HG03064 (cell line): Measurements from ENCODE around the gene CIDEC.
"Not testable (repeated sequence)": the region's sequence is repeated elsewhere in the genome, so short reads cannot be mapped to it uniquely, and the experiment has no call there.

Source experiments
- ATAC-seq: cut with Tn5 transposase; IDR thresholded peaks from one replicate; pipeline ENCODE4 v1.9.1; 2021; ENCODE audit warnings: low read depth; ENCODE audit not compliant: unreplicated experiment

Gene CIDEC

DNA sequence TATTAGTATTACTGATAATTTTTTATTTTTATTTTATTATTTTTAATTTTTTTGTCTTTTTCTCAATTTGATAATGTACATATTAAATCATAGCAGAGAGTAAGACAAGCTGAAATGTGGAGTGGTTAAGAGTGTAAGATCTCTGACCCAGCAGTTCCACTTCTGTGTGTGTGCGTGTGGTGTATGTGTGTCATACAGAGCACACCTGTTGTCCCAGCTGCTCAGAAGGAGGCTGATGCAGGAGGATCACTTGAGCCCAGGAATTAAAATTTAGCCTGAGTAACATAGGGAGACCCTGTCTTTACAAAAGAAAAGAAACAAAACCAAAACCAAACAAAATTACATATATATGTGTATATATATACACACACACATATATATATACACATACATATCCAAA is 1.4 kb upstream of the CIDEC start:
- ATAC-seq, result no peak

DNA sequence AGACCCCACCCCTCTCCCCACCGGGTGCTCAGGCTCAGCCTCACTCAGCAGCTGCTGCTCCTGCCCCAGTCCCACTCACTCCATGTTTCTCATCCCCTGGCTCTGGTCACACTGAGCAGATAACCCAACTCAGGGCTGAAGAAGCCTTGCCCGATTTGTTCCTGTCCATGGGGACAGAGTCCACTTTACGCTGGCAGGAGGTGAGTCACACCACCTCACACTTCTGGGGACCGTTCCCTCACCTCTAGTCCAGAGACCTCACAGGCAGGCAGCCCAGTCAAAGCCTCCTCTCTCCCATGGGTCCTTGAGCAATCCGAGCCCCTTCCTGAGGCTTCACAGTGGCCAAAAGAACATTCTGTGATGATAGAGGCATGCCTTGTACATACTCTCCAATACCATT is 1.4 kb downstream of the CIDEC start:
- no peak for ATAC-seq

DNA sequence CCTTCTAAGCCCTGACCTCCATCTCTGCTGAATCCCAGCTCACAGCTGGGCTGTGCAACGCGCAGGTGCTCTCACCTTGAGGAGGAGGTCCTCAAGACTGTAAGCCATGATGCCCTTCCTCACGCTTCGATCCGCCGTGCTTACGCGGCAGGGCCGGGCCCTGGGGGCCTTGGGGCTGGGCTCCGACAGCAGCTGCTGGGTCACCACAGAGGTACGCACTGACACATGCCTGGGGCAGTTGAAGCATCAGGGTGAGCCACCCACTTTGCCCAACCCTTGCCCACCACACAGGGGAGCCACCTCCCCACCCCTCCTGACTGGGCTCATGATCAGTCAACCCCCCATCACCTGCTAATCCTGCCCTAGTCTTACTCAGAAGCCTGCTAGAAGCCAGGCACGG is 3.1 kb downstream of the CIDEC start:
- ATAC-seq, result no peak

DNA sequence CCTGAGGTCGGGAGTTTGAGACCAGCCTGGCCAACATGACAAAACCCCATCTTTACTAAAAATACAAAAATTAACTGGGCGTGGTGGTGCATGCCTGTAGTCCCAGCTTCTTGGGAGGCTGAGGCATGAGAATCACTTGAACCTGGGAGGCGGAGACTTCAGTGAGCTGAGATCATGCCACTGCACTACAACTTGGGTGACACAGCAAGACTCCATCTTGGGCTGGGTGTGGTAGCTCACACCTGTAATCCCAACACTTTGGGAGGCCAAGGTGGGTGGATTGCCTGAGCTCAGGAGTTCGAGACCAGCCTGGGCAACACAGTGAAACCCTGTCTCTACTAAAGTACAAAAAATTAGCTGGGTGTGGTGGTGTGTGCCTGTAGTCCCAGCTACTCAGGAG is 3.8 kb downstream of the CIDEC start:
- ATAC-seq, result not testable (repeated sequence)

DNA sequence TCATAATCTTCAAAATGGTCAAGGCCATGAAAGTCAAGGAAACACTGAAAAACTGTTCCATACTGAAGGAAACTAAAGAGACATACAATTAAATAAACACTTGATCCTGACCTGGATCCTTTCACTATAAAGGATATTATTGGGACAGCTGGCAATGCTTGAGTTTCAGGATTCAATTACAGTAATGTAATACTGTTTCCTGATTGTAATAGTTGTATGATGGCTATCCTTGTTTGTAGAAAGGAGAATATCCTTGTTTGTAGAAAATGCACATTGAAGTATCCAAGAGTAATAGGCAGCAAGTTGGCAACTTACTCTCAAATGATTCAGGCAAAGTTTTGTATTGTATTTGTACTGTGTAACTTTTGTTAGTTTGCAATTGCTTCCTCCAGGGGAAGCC is 4.6 kb downstream of the CIDEC start:
- ATAC-seq, result no peak

DNA sequence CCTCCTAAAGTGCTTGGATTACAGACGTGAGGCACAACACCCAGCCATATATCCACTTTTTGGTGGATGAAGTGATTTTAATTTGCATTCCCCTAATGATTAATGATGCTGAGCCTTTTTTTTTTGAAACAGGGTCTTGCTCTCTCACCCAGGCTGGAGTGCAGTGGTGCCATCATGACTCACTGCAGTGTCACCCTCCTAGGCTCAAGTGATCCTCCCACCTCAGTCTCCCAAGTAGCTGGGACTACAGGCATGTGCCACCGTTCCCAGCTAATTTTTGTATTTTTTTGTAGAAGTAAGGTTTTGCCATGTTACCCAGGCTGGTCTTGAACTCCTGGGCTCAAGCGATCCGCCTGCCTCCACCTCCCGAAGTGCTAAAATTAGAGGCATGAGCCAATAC is 8.0 kb downstream of the CIDEC start:
- not testable (repeated sequence) for ATAC-seq

DNA sequence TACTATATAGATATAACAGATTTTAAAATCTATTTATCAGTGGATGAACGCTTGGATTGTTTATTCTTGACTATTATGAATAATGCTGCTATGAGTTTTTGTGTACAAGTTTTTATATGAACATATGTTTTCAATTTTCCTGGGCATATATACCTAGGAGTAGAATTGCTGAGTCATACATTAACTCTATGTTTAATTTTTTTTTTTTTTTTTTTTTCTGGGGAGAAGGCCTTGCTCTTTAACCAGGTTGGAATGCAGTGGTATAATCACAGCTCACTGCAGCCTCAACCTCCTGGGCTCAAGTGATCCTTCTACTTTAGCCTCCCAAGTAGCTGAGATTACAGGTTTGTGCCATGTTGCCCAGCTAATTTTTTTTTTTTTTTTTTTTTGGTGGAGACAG is 9.1 kb downstream of the CIDEC start:
- ATAC-seq, result no peak

DNA sequence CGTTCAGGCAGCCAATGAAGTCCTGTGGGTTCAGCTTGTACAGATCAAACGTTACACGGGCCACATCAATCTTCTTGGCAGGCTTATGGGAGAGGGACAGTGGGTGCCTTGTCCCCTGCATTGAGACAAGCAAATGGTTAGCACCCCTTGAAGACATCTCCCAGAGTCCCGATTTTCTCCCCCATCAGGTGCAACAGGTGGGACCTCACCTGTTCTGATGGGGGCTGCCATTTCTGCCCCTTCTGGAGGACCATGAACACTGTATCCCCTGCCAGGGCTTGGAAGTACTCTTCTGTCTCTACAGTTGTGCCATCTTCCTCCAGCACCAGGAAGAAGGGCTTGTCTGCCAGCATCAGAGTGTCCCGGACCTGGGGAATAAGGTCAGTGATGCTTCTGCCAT is 10.1 kb downstream of the CIDEC start:
- no peak for ATAC-seq

DNA sequence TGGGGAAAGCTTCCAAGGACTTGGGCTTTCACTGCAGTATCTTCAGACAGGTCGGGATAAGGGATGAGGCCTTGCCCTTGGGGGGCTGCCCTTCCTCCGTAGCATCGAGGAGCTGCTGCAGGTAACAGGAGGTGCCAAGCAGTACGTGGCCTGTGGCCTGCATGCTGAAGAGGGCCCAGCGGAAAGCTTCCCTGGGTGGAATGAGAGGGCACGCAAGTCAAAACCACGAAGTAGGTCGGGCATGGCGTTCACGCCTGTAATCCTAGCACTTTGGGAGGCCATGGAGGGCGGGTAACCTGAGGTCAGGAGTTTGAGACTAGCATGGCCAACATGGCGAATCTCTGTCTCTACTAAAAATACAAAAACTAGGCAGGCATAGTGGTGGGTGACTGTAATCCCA is 12.9 kb downstream of the CIDEC start:
- no peak for ATAC-seq

DNA sequence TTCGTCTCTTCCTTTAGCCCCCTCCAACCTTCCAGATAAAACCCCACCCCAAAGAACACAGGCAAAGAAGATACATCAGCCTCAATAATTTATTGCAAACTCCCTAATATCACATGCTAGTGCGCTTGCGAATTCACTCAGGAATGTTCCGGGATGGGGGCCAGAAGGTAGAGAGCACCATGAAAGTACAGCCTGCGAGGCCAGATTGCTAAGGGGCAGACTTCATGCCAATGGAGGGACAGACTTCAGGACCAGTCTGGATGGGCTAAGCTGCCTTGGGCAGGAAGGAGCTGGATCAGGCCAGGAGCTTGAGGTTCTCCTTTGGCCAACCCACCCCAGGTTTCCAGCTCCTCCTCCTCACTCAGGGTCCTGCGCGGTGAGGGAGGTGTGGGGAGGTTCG is 13.4 kb downstream of the CIDEC start:
- no peak for ATAC-seq

DNA sequence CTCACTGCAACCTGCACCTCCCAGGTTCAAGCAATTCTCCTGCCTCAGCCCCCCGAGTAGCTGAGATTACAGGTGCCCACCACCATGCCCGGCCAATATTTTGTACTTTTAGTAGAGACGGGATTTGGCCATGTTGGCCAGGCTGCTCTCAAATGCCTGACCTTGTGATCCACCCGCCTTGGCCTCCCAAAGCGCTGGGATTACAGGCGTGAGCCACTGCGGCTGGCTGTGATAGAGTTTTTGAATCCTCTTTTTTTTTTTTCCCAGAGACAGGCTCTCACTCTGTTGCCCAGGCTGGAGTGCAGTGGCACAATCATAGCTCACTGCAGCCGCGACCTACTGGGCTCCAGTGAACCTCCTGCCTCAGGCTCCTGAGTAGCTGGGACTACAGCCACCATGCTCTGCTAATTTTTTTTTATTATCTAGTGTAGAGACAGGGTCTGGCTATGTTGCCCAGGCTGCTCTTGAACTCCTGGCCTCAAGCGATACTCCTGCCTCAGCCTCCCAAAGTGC is 14.9 kb downstream of the CIDEC start:
- not testable (repeated sequence) for ATAC-seq

DNA sequence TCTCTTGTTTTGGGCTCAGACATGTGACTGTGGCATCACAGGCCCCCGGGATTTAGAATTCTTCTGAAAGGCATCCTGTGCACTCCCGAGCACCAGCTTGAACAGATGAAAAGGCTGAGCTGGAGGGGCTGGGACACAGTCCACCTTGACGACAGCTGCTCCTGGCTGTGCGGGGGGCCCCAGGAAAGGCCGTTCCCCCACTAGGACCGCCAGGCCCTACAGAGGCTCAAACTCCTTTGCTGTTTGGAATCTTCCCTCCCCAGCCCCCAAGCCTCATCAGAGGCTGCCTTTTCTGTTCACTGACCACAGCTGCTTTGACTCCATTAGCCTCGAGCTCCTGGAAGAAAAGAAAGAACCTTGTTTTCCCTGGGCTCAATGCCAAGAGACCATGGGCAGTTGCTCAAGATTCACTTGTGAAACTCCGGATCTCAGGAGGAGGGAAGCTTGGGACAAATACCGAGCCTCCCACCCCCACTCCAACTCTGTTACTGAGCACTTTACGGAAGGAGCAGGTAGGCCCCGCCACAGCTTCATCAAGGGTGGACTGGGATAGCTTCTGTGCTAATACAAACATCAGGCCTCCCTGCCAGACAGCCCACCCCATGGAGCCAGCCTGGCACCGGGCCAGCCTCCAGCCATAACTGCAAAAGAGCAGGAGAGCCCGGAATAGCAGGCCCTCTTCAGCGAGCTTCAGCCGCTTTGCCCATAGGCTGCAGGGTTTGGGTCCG is 15.7 kb downstream of the CIDEC start:
- ATAC-seq, result no peak

DNA sequence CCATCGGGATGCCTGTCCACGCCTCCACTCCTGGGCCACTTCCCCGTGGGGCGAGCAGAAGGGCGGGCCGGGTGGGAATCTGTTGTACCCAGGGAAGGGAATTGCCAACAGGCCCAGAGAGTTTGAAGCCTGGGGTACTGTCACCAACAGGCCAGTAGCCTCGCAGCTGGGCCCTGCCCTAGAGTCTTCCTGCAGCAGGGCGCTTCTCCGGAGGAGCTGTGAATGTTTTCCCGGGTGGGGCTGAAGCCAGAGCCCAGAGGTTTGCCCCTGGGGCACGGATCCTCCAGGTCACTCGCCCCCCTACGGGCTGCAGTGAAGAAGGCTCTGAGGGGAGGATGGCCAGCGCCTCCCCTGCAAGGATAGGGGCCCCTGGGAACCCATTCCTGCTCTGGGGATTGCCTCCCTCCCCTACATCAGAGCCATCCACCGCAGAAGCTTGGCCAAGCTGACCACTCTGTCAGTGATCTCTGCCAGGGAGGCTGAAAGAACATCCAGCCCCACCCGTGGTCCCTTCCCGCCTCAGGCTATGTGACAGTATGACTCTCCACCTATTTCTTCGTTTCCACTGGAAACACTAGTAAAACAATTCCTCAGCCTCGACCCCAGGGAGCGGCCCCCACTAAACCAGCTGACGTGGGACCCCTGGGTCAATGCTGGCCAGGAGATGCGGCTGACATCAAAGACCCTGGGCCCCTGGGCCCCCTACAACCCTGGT is 16.8 kb downstream of the CIDEC start:
- ATAC-seq, result no peak

DNA sequence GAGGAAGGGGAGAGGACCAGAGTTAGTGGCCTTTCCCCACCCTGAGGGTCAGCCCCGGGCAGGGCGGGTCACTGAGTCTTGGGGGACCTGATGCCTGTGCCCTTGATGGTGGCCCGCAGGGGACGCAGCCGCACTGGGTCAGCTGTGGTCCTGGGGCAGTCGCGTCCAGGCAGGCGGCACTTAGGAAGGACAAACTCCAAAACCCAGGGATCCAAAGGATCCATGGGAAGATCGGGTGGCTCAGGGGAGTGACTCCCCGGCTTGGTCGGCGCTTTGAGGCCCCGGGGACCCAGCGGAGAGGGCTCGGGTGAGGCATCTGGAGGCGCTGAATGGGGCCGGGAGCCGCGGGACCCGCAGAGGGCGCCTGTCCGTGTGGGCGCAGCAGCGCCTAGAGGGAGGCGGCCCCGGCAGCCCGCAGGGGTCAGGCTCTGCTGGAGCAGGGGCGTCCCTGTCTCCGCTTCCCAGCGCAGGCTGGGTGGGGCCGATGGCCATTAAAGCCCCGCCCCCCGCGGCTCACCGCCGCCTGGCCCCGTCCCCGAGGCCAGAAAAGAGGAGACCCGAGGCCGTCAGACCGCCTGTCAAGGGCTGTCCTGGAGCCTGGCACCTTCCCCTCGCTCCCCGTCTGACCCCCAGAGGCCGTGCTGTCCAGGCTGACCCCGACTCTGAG is 17.5 kb downstream of the CIDEC start:
- no peak for ATAC-seq

DNA sequence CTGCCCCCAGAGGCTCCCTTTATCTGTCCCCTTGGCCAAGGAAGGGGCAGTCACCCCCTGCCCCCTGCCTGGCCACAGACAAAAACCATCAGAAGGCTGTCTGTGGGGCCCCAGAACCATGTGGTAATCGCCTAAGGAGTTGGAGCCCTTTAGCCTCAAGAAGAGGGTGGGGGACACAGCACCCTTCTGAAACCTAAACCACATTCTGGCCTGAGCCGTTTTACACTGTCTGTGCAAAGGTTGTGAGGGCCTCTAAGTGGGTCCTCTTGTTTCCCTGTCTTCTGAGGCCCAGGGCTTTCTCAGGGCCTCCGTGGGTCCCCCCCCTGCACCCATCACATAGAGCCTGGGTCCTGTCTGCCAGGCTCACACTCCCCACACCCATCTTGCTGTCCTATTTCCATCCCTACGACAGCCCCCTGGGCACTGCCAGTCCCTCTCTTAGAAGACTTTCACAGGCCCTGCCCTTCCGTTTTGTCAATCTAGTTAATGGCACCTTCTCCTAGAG is 18.4 kb downstream of the CIDEC start:
- ATAC-seq, result no peak

DNA sequence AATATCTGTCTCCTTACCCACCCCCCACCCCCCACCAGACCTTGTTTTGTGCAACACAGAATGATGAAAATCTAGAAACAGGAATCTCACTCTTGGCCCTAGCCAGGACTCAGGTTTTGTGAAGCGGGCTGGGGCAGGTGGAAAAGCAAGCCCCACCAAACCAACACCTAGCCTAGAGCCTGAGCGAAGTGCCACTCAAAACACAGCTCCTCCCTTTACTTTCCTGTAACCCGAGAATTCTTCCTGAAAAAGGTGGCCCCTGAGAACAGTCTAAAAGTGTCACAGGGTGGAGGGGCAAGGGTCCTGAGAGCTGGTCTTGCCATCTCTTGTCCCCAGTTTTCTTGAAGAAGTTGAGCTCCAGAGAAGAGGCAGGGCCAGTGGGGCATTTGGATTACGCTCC is 18.9 kb downstream of the CIDEC start:
- no peak for ATAC-seq

DNA sequence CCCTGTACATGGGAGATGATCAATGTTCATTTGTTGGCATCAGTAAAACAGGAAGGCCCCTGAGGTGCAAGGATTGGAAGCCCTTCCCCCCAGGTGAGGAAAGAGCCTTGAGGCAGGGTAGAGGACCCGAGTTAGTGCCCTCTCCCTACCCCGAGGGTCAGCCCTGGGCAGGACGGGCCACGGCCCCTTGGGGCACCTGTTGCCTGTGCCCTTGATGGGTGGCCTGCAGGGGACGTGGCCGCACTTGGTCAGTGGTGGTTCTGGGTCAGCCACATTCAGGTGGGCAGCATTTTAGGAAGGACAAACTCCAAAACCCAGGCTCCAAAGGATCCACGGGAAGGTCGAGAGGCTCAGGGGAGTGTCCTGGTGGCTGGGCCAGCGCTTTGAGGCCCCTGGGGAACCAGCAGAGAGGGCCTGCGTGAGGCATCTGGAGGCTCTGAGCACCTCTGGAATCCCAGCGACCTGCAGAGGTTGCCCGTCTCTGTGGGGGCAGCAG is 20.5 kb downstream of the CIDEC start:
- ATAC-seq, result no peak

DNA sequence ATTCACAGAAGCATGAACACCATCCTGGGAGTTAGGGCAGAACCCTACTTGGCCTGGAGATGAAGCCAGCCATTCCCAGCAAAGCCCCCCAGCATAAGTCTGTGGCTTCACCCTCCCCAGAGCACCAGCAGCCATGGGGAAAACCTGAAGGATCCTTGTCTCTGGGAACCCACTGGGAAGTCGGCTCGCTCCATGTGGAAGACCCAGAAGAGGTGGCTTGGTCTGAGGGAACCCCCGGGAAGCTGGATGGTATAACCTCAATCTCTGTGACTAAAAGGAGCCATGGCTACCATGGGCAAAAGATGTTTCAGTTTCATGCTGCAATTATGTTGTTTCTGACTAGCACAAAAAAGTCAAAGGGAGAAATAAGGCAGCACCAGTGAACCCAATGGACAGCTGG is 24.5 kb downstream of the CIDEC start:
- no peak for ATAC-seq

DNA sequence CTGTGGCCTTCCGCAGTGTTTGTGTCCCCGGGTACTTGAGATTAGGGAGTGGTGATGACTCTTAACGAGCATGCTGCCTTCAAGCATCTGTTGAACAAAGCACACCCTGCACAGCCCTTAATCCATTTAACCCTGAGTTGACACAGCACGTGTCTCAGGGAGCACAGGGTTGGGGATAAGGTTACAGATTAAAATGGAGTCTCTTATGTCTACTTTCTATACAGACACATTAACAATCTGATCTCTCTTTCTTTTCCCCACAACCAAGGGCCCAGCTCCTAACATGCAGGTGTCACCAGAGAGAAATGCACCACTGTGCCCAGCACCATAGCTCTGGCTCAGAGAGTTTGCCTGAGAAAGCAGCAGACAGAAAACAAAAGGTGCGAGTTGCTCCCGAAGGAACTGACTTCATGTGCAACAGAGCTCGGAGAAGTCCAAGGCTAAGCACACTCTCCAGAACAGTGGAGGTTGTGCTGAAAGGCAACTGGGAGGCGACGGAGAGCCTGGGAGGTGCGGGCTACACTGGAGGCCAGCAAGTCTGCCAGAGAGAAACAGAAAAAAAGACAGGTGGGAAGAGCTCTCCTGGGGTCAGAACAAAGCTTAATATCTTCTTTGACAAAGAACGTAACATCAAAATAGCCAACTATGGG is 25.6 kb downstream of the CIDEC start:
- not testable (repeated sequence) for ATAC-seq

DNA sequence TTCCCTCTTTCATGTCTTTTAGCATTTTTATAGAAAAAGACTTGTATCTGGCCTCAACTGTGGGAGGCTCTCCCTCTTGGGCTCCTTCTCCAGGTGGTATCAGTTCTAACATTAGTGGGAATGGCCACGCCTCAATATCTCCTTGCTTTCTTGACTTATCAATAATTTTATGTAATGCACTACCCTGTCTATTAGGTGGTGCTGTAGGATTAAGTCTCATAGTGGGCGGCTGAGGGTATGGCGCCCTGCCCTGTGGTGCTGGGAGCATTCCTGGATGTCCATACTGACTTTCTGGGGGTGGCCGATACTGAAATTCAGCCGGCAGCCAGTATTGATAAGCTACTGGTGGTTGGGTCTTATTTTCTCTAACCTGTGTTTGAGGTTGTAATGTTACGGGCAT is 27.5 kb downstream of the CIDEC start:
- ATAC-seq, result no peak

DNA sequence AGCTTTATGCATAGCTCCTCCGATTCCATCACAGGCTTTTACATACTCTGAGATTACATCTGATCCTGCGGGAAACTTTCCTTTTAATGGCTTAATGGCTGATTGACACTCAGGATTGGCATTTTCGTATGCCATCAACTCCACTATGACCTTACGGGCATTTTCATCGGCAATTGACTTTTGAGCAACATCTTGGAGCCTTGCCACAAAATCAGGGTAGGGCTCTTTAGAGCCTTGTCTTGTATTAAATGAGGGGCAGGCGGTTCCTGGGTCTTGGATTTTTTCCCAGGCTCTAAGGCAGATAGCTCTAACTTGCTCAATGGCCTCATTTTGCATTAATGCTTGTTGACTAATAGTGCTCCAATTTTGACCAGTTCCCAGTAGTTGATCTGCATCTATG is 28.1 kb downstream of the CIDEC start:
- ATAC-seq, result not testable (repeated sequence)
